B cell (primary cell): ENCODE measurements around the gene C1orf74. TPM values are rescaled to one million over a fixed set of nuclear protein-coding genes. Genes with fewer than 3 reads are reported as not detected.

Source experiments
- ATAC-seq: fragments of 200-7000 bp; cut with Tn5 transposase; one replicate; pipeline ENCODE4 v1.10.0; 2021; ENCODE audit warnings: low read depth, mild to moderate bottlenecking, moderate number of reproducible peaks, moderate library complexity
- CTCF ChIA-PET: fragments of 350-600 bp; sonication (Branson Sonifier 250); formaldehyde crosslinking; loops from one replicate; lab custom pipeline; 2021; ENCODE audit warnings: antibody characterized with exemption, inconsistent platforms; lab: Charles Lee
- POLR2A ChIA-PET: fragments of 350-600 bp; sonication (Branson Sonifier 250); formaldehyde crosslinking; loops from one replicate; lab custom pipeline; 2021; ENCODE audit warnings: antibody characterized with exemption; lab: Charles Lee
- DNase-seq: peaks from one replicate; pipeline ENCODE4 v3.0.0; 2013
- H2AFZ ChIP-seq: 2 replicates; pipeline ENCODE4 v1.6.1; 2012; ENCODE audit warnings: mild to moderate bottlenecking, low read depth, low read length; ENCODE audit not compliant: insufficient read depth, poor library complexity, severe bottlenecking
- H3K27ac ChIP-seq, 2 donors: 1 replicate in 1 of 2; 2 replicates in 1 of 2; pipeline ENCODE4 v1.5.1; 2012 to 2013; ENCODE audit warnings: low read length in 2 of 2, mild to moderate bottlenecking in 2 of 2, moderate library complexity in 1 of 2
- H3K27me3 ChIP-seq, 4 experiments: fragments of 200-600 bp in 1 of 4; sonication (generic) in 1 of 4; replicated peaks in 1 of 4; 1 replicate in 2 of 4; 2 replicates in 2 of 4; pipeline versions ENCODE4 v1.6.1 to v1.7.0; 2013 to 2016; ENCODE audit warnings: low read length in 3 of 4, mild to moderate bottlenecking in 2 of 4, mixed read lengths in 1 of 4, moderate library complexity in 1 of 4; ENCODE audit not compliant: insufficient read depth in 4 of 4, control insufficient read depth in 3 of 4; ENCODE audit errors: control extremely low read depth in 1 of 4
- H3K36me3 ChIP-seq, 2 experiments: replicated peaks in 1 of 2; 1 replicate in 1 of 2; 2 replicates in 1 of 2; pipeline versions ENCODE4 v1.6.1 to v1.7.1; 2013; ENCODE audit warnings: low read length in 1 of 2; ENCODE audit not compliant: insufficient read depth in 2 of 2, control insufficient read depth in 1 of 2; ENCODE audit errors: control extremely low read depth in 1 of 2, extremely low read depth in 1 of 2
- H3K4me1 ChIP-seq, 2 donors: fragments of 200-600 bp in 1 of 2; sonication (generic) in 1 of 2; 1 replicate in 1 of 2; 2 replicates in 1 of 2; pipeline versions ENCODE4 v1.5.1 to v1.6.1; 2013 to 2017; ENCODE audit warnings: low read length in 2 of 2; ENCODE audit not compliant: control insufficient read depth in 2 of 2, insufficient read depth in 2 of 2
- H3K4me2 ChIP-seq: replicated peaks from 2 replicates; pipeline ENCODE3; 2012; ENCODE audit warnings: mild to moderate bottlenecking, low read depth, low read length; ENCODE audit not compliant: poor library complexity, severe bottlenecking
- H3K4me3 ChIP-seq, 5 experiments: fragments of 200-600 bp in 1 of 5; sonication (generic) in 1 of 5; 1 replicate in 3 of 5; 2 replicates in 2 of 5; pipeline versions ENCODE4 v1.5.1 to v1.7.0; 2011 to 2016; ENCODE audit warnings: low read length in 4 of 5, mild to moderate bottlenecking in 4 of 5, low read depth in 2 of 5, control low read depth in 1 of 5, moderate library complexity in 1 of 5; ENCODE audit not compliant: insufficient read depth in 1 of 5; ENCODE audit errors: control extremely low read depth in 1 of 5, extremely low read depth in 1 of 5
- H3K79me2 ChIP-seq: fragments of 200-600 bp; sonication (generic); one replicate; pipeline ENCODE4 v1.6.0; 2016; ENCODE audit warnings: low read length; ENCODE audit not compliant: control insufficient read depth, insufficient read depth
- H3K9ac ChIP-seq: fragments of 200-600 bp; sonication (generic); 2 replicates; pipeline ENCODE4 v1.6.1; 2017; ENCODE audit warnings: mild to moderate bottlenecking, low read length, moderate library complexity
- H3K9me3 ChIP-seq, 3 donors: one replicate each; pipeline versions ENCODE4 v1.6.1 to v1.7.1; 2013; ENCODE audit warnings: low read length in 2 of 3; ENCODE audit not compliant: control insufficient read depth in 2 of 3, insufficient read depth in 1 of 3; ENCODE audit errors: control extremely low read depth in 1 of 3
- H4K20me1 ChIP-seq: 2 replicates; pipeline ENCODE4 v1.6.0; 2012; ENCODE audit warnings: mild to moderate bottlenecking, low read length; ENCODE audit not compliant: insufficient read depth, control insufficient read depth, poor library complexity, severe bottlenecking
- H3K27ac Mint-ChIP-seq: one replicate; pipeline ENCODE4 v1.8.0; 2021; ENCODE audit warnings: mixed read lengths
- H3K27me3 Mint-ChIP-seq: one replicate; pipeline ENCODE4 v1.8.0; 2021; ENCODE audit warnings: mixed read lengths
- H3K4me1 Mint-ChIP-seq: one replicate; pipeline ENCODE4 v1.8.0; 2021; ENCODE audit warnings: mixed read lengths
- H3K4me3 Mint-ChIP-seq: one replicate; pipeline ENCODE4 v1.8.0; 2021; ENCODE audit warnings: mixed read lengths
- H3K9me3 Mint-ChIP-seq: one replicate; pipeline ENCODE4 v1.8.0; 2022; ENCODE audit warnings: mixed read lengths; ENCODE audit not compliant: insufficient read depth
- EZH2 ChIP-seq: IDR thresholded peaks from 2 replicates; pipeline ENCODE4 v1.6.1; 2012; ENCODE audit warnings: borderline replicate concordance, low read depth, mild to moderate bottlenecking, moderate library complexity, low read length; ENCODE audit not compliant: insufficient read depth, poor library complexity, severe bottlenecking
- WGBS: methylation state at CpG from one replicate; pipeline ENCODE4 v1.1.5; 2013; ENCODE audit warnings: missing lambda C conversion rate; ENCODE audit not compliant: insufficient coverage; 5-methylcytosine and 5-hydroxymethylcytosine counted together
- intact Hi-C: fragments of 100-400 bp; cut with micrococcal nuclease; formaldehyde crosslinking; loops from one replicate; pipeline ENCODE4 v1.10.0; 2022
- polyA plus RNA-seq: library from polyadenylated mRNA; depleted of rRNA; stranded (reverse); fragments of >200 nt; gene quantifications from 2 replicates; pipeline ENCODE4 v1.2.3, GENCODE V29; 2012
- total RNA-seq, 2 donors: library from RNA; stranded (reverse); fragments of 120-200 nt in 1 of 2; gene quantifications; 1 replicate in 1 of 2; 2 replicates in 1 of 2; pipeline versions ENCODE4 v1.2.3 to v1.2.4, GENCODE V29; 2013 to 2022
- TF ChIP-seq, protein P1 (sequence below): fragments of 200-600 bp; IDR thresholded peaks from one replicate; pipeline ENCODE4 v1.8.0; 2022; ENCODE audit warnings: antibody characterized with exemption, mild to moderate bottlenecking

The C1orf74 gene
- total and polyA plus RNA-seq, 2 donors (not counting 1 experiment from before 2014, with no cell fraction given): 0.49 to 3.4 TPM

DNA sequence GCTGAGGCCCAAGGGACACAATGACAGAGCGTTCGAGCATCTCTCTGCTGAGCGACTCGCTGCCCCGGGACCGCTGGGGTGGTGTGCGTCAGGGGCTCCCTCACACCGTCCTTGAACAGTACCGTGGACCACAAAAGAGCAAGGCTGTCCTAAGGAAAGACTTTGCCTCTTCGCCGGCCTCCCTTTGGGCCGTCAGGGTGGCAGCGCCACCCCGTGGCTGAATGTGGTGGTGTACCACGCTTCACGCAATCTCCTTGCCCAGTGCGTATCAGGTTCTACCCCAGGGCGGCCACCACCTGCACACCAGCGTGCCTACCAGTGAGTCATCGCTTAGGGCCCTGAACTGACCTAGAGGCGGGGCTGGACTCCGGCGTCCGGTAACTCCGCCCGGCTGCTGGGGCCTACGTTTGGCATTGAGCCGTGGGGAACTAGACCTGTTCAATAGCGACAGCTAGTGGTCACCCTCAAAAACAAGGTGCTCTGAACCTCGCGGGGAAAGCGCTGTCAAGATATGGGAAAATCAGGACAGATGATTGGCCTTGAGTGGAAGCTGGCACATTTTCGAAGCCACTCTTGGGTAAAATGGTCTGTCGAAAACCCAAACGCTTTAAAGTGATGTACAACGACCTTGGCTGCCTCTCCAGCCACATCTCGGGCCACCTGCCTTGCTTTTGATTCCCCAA lies 36.6 kb downstream of the C1orf74 start:
- H3K27me3 Mint-ChIP-seq: no peaks in the 10 kb centered on the region
- WGBS: 13% methylated on average over 37 of the region's 37 CpGs
- no peaks in the 10 kb centered on the region for H3K9me3 Mint-ChIP-seq
- peak overlapping the region; percentile 81 for H3K4me2 ChIP-seq
- POLR2A ChIA-PET: no interaction called here
- peak overlapping the region; percentile 75 for H3K27ac Mint-ChIP-seq
- H3K4me3 ChIP-seq: peak overlapping the region in 4 of 5 experiments; percentile 37 to 56 (median 52)
- H2AFZ ChIP-seq: peak overlapping the region; percentile 86
- peaks cover 29 to 33% of the 10 kb centered on the region in 2 donors for H3K4me1 ChIP-seq
- H3K79me2 ChIP-seq: no peaks in the 10 kb centered on the region
- no peaks in the 10 kb centered on the region for H3K36me3 ChIP-seq
- H3K9me3 ChIP-seq: no peaks in the 10 kb centered on the region
- H3K4me3 Mint-ChIP-seq: peak overlapping the region; percentile 84
- H3K9ac ChIP-seq: peak overlapping the region; percentile 57
- peaks cover 35% of the 10 kb centered on the region for H3K4me1 Mint-ChIP-seq
- intact Hi-C loops: loop anchor here (1.0 to 5.0 kb wide), 6 partner anchors 9 to 580 kb away; partner anchors contain the start of genes C1orf74, HHAT and TRAF3IP3
- H4K20me1 ChIP-seq: no peaks in the 10 kb centered on the region
- CTCF ChIA-PET: interaction anchor here (0.7 to 3.2 kb wide), 25 partner anchors 9 to 1534 kb away, joined by 3 to 48 read pairs (median 5); partner anchors contain the start of genes C1orf74, TRAF3IP3 and UTP25
- ATAC-seq: peak; percentile 98
- no peak for TF ChIP-seq EZH2
- TF ChIP-seq, protein P1, sequence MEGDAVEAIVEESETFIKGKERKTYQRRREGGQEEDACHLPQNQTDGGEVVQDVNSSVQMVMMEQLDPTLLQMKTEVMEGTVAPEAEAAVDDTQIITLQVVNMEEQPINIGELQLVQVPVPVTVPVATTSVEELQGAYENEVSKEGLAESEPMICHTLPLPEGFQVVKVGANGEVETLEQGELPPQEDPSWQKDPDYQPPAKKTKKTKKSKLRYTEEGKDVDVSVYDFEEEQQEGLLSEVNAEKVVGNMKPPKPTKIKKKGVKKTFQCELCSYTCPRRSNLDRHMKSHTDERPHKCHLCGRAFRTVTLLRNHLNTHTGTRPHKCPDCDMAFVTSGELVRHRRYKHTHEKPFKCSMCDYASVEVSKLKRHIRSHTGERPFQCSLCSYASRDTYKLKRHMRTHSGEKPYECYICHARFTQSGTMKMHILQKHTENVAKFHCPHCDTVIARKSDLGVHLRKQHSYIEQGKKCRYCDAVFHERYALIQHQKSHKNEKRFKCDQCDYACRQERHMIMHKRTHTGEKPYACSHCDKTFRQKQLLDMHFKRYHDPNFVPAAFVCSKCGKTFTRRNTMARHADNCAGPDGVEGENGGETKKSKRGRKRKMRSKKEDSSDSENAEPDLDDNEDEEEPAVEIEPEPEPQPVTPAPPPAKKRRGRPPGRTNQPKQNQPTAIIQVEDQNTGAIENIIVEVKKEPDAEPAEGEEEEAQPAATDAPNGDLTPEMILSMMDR: peak; percentile 98
- peak overlapping the region; percentile 44 to 50 for H3K27ac ChIP-seq
- no peaks in the 10 kb centered on the region for H3K27me3 ChIP-seq
- peak; percentile 88 for DNase-seq
